Forelimb muscle (tissue), 1 donor: ENCODE data around the gene SLC9A2. TPM values are rescaled to one million over a fixed set of nuclear protein-coding genes. Genes with fewer than 3 reads are reported as not detected.

Source experiments
- DNase-seq: peaks from one replicate; pipeline ENCODE4 v3.0.0-alpha.2; 2013; ENCODE audit warnings: low read depth
- polyA plus RNA-seq: library from polyadenylated mRNA; unstranded; fragments of 120-200 nt; gene quantifications from one replicate; pipeline ENCODE4 v1.2.1, GENCODE V29; 2013; ENCODE audit not compliant: insufficient read length

SLC9A2 gene
- polyA plus RNA-seq, result 2.6 TPM

- DNase-seq, result no peak
Measured at GRCh38 chr2:102619414-102620319, at the start of gene SLC9A2. Gene SLC9A2 (plus strand): TSS chr2:102619553. CDS start chr2:102619849, 296 bp downstream.

GRCh38 chr2:102575888-102576287, 43.5 kb upstream of the SLC9A2 start:
- no peak for DNase-seq

GRCh38 chr2:102578376-102578775, 41.0 kb upstream of the SLC9A2 start:
- DNase-seq, result no peak

GRCh38 chr2:102581911-102582310, 37.4 kb upstream of the SLC9A2 start:
- no peak for DNase-seq

GRCh38 chr2:102582845-102583244, 36.5 kb upstream of the SLC9A2 start:
- no peak for DNase-seq

- no peak for DNase-seq
Measured at GRCh38 chr2:102585847-102586404, 33.4 kb upstream of the SLC9A2 start.

GRCh38 chr2:102588213-102588939, 31.0 kb upstream of the SLC9A2 start:
- DNase-seq, result no peak

- DNase-seq, result no peak
Measured at GRCh38 chr2:102589444-102589843, 29.9 kb upstream of the SLC9A2 start.

GRCh38 chr2:102591491-102592045, 27.8 kb upstream of the SLC9A2 start:
- DNase-seq, result no peak

- DNase-seq, result no peak
Measured at GRCh38 chr2:102592601-102593000, 26.8 kb upstream of the SLC9A2 start.

GRCh38 chr2:102593516-102593915, 25.8 kb upstream of the SLC9A2 start:
- no peak for DNase-seq

- no peak for DNase-seq
Measured at GRCh38 chr2:102594445-102595016, 24.8 kb upstream of the SLC9A2 start.

GRCh38 chr2:102597788-102598187, 21.6 kb upstream of the SLC9A2 start:
- no peak for DNase-seq

- no peak for DNase-seq
Measured at GRCh38 chr2:102599486-102599885, 19.9 kb upstream of the SLC9A2 start.

- DNase-seq, result no peak
Measured at GRCh38 chr2:102601730-102602129, 17.6 kb upstream of the SLC9A2 start.

GRCh38 chr2:102603904-102604303, 15.4 kb upstream of the SLC9A2 start:
- no peak for DNase-seq

- DNase-seq, result no peak
Measured at GRCh38 chr2:102604769-102605168, 14.6 kb upstream of the SLC9A2 start.

- no peak for DNase-seq
Measured at GRCh38 chr2:102606353-102606752, 13.0 kb upstream of the SLC9A2 start.

- DNase-seq, result peak; percentile 20
Measured at GRCh38 chr2:102615620-102616436, 3.5 kb upstream of the SLC9A2 start.

- DNase-seq, result no peak
Measured at GRCh38 chr2:102618452-102619413, 620 bp upstream of the SLC9A2 start.
